WTC11 (cell line): Measurements from ENCODE around the gene TAPBP. TPM values are rescaled to one million over a fixed set of nuclear protein-coding genes. Genes with fewer than 3 reads are reported as not detected.

Source experiments
- ATAC-seq: fragments of 200-7000 bp; cut with Tn5 transposase; 2 replicates; pipeline ENCODE4 v1.10.0; 2021; ENCODE audit warnings: mild to moderate bottlenecking, moderate library complexity
- CTCF ChIA-PET: fragments of 300-600 bp; sonication (Branson Sonifier 250); formaldehyde crosslinking; loops from one replicate; lab custom pipeline; 2021; ENCODE audit warnings: antibody characterized with exemption; lab: Charles Lee
- POLR2A ChIA-PET: fragments of 350-600 bp; sonication (Branson Sonifier 250); formaldehyde crosslinking; loops from one replicate; lab custom pipeline; 2021; ENCODE audit warnings: antibody characterized with exemption; lab: Charles Lee
- DNase-seq: peaks from one replicate; pipeline ENCODE4 v3.0.0; 2021; ENCODE audit warnings: low spot score
- H3K27ac Mint-ChIP-seq: 2 replicates; pipeline ENCODE4 v1.8.0; 2021; ENCODE audit warnings: mixed read lengths
- H3K27me3 Mint-ChIP-seq: 2 replicates; pipeline ENCODE4 v1.8.0; 2021; ENCODE audit warnings: low read depth, mild to moderate bottlenecking, moderate library complexity, mixed read lengths
- H3K36me3 Mint-ChIP-seq: 2 replicates; pipeline ENCODE4 v1.8.0; 2021; ENCODE audit warnings: mixed read lengths
- H3K4me1 Mint-ChIP-seq: 2 replicates; pipeline ENCODE4 v1.8.0; 2022; ENCODE audit warnings: mixed read lengths
- H3K4me3 Mint-ChIP-seq: 2 replicates; pipeline ENCODE4 v1.8.0; 2021; ENCODE audit warnings: mild to moderate bottlenecking, moderate library complexity, mixed read lengths
- H3K9me3 Mint-ChIP-seq: 2 replicates; pipeline ENCODE4 v1.8.0; 2021; ENCODE audit warnings: mixed read lengths
- CREB1 ChIP-seq: sonication (generic); formaldehyde crosslinking; IDR thresholded peaks from 2 replicates; pipeline ENCODE4 v1.8.0; 2023; ENCODE audit warnings: mild to moderate bottlenecking, missing genetic modification reagents
- ETV6 ChIP-seq: sonication (generic); formaldehyde crosslinking; IDR thresholded peaks from 2 replicates; pipeline ENCODE4 v1.8.1; 2022; ENCODE audit warnings: mild to moderate bottlenecking, missing genetic modification reagents
- FOXK1 ChIP-seq: sonication (generic); formaldehyde crosslinking; IDR thresholded peaks from 2 replicates; pipeline ENCODE4 v1.8.0; 2022; ENCODE audit warnings: mild to moderate bottlenecking, moderate library complexity, missing genetic modification reagents
- RELA ChIP-seq: sonication (generic); formaldehyde crosslinking; IDR thresholded peaks from 2 replicates; pipeline ENCODE4 v1.8.1; 2022; ENCODE audit warnings: missing genetic modification reagents, mild to moderate bottlenecking, borderline replicate concordance
- RORB ChIP-seq: fragments of 250-450 bp; sonication (Bioruptor Pico); IDR thresholded peaks from 2 replicates; pipeline ENCODE4 v1.9.0; 2021; ENCODE audit warnings: mild to moderate bottlenecking
- SP1 ChIP-seq: sonication (generic); formaldehyde crosslinking; conservative IDR thresholded peaks from 2 replicates; pipeline ENCODE4 v1.8.1; 2022; ENCODE audit warnings: missing genetic modification reagents
- ZNF121 ChIP-seq: sonication (generic); formaldehyde crosslinking; IDR thresholded peaks from 2 replicates; pipeline ENCODE4 v1.8.0; 2023; ENCODE audit warnings: missing genetic modification reagents
- ZNF138 ChIP-seq: sonication (generic); formaldehyde crosslinking; conservative IDR thresholded peaks from 2 replicates; pipeline ENCODE4 v1.8.1; 2022; ENCODE audit warnings: mild to moderate bottlenecking, moderate library complexity, missing genetic modification reagents
- ZNF219 ChIP-seq: sonication (generic); formaldehyde crosslinking; IDR thresholded peaks from 2 replicates; pipeline ENCODE4 v1.8.0; 2023; ENCODE audit warnings: missing genetic modification reagents, mild to moderate bottlenecking, borderline replicate concordance
- ZNF671 ChIP-seq: fragments of 250-450 bp; sonication (Bioruptor Pico); IDR thresholded peaks from 2 replicates; pipeline ENCODE4 v1.8.0; 2021; ENCODE audit warnings: mild to moderate bottlenecking
- total RNA-seq: library from RNA; stranded (reverse); gene quantifications from 3 replicates; pipeline ENCODE4 v1.2.3, GENCODE V29; 2021
- TF ChIP-seq, protein P1 (sequence below): sonication (generic); formaldehyde crosslinking; IDR thresholded peaks from 2 replicates; pipeline ENCODE4 v1.8.1; 2022; ENCODE audit warnings: mild to moderate bottlenecking, missing genetic modification reagents, moderate library complexity, borderline replicate concordance
- TF ChIP-seq, protein P2 (sequence below): sonication (generic); formaldehyde crosslinking; IDR thresholded peaks from 2 replicates; pipeline ENCODE4 v1.8.1; 2022; ENCODE audit warnings: mild to moderate bottlenecking, moderate library complexity, missing genetic modification reagents
- TF ChIP-seq, protein P3 (sequence below): fragments of 250-450 bp; sonication (Bioruptor Pico); IDR thresholded peaks from 2 replicates; pipeline ENCODE4 v1.9.0; 2021; ENCODE audit warnings: mild to moderate bottlenecking, borderline replicate concordance
- TF ChIP-seq, protein P4 (sequence below): fragments of 200-600 bp; IDR thresholded peaks from 2 replicates; pipeline ENCODE4 v1.8.0; 2022; ENCODE audit warnings: antibody characterized with exemption
- TF ChIP-seq, protein P5 (sequence below): sonication (generic); formaldehyde crosslinking; IDR thresholded peaks from 2 replicates; pipeline ENCODE4 v1.8.1; 2023; ENCODE audit warnings: mild to moderate bottlenecking, moderate library complexity, missing genetic modification reagents
- TF ChIP-seq, protein P6 (sequence below): sonication (generic); formaldehyde crosslinking; IDR thresholded peaks from 2 replicates; pipeline ENCODE4 v1.8.1; 2023; ENCODE audit warnings: mild to moderate bottlenecking, missing genetic modification reagents
- TF ChIP-seq, protein P7 (sequence below): sonication (generic); formaldehyde crosslinking; IDR thresholded peaks from 2 replicates; pipeline ENCODE4 v1.8.0; 2022; ENCODE audit warnings: mild to moderate bottlenecking, missing genetic modification reagents
- TF ChIP-seq, protein P8 (sequence below): sonication (generic); formaldehyde crosslinking; IDR thresholded peaks from 2 replicates; pipeline ENCODE4 v1.8.0; 2023; ENCODE audit warnings: mild to moderate bottlenecking, missing genetic modification reagents

TAPBP gene
- total RNA-seq, 1 experiment from 2014 or later: 43.5 TPM

DNA sequence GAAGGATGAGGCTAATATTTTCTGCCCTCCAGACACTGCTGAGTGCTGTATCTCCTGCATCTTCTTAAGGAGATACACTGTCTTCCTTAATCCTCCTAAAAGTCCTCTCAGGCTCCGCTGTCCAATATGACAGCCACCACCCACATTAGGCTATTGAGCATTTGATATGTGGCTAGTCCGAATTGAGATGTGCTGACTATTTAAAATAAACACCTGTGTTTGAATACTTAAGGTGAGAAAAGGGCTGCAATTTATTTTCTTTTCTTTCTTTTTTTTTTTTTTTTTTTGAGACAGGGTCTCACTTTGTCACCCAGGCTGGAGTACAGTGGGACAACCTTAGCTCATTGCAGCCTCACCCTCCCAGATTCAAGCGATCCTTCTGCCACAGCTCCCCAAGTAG, 12.0 kb downstream of the TAPBP start:
- DNase-seq (no peak), ATAC-seq (no peak)
- Mint-ChIP-seq H3K4me3 (no peak overlapping the region), H3K9me3 (no peaks in the 10 kb centered on the region), H3K27ac (no peak overlapping the region), H3K36me3 (peaks cover 9% of the 10 kb centered on the region; the same call in 1 of the 2 replicates), H3K4me1 (peaks cover 14% of the 10 kb centered on the region), H3K27me3 (no peaks in the 10 kb centered on the region)
- ChIA-PET POLR2A (no interaction called here), CTCF (interaction anchor here (0.7 to 4.0 kb wide), 2 partner anchors 22 to 24 kb away, joined by 4 to 40 read pairs; partner anchors contain the start of gene B3GALT4)
- no peak for TF ChIP-seq RORB
- no peak for TF ChIP-seq FOXK1 (CRISPR knock-in tag)
- no peak for TF ChIP-seq ZNF219 (CRISPR knock-in tag)
- TF ChIP-seq ZNF671 (CRISPR knock-in tag): no peak

DNA sequence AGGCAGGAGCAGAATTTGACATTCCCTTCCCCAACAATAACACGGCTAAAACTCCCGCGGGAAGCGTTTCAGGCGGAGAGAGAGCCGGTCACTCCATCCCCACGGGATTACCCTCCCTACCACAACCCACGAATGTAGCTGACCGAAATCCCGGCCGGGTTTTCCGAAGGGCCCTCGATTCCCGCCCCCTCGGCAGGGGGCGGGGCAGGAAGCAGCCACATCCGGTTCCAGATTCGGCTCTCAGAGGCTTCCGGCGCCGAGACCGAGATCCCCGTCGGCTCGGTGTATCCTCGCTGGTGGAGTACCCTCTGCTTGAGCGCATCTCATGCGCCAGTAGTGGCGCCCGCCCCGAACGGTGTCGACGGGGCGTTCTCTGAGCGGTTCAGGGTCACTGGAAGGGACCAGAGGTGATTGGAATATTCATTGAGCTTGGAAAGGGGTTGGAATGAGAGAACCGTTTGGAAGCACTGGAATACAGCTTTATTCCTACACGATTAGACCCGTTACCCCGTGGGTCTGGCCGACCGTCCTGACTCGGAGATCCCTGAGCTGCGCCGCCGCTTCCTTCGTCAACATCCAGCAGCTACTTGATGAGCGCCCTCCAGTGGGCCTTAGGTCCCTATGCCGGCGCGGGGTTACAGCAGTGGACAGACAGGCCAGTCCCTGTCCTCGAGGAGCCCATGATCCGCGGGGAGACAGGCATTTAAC, 14.5 kb downstream of the TAPBP start:
- peak overlapping the region; percentile 99 for H3K4me3 Mint-ChIP-seq
- no peaks in the 10 kb centered on the region for H3K27me3 Mint-ChIP-seq
- peak; percentile 87 for DNase-seq
- no peaks in the 10 kb centered on the region for H3K9me3 Mint-ChIP-seq
- H3K4me1 Mint-ChIP-seq: peaks cover 17% of the 10 kb centered on the region
- CTCF ChIA-PET: interaction anchor here (0.6 to 4.0 kb wide), 18 partner anchors 9 to 127 kb away, joined by 3 to 40 read pairs (median 4); partner anchors contain the start of genes B3GALT4, CUTA, PFDN6 and SYNGAP1
- peaks cover 9% of the 10 kb centered on the region; the same call in 1 of the 2 replicates for H3K36me3 Mint-ChIP-seq
- peak overlapping the region; percentile 100 for H3K27ac Mint-ChIP-seq
- POLR2A ChIA-PET: interaction anchor here (0.6 to 1.6 kb wide), 9 partner anchors 9 to 327 kb away, joined by 3 to 19 read pairs (median 4); partner anchors contain the start of genes B3GALT4, PFDN6, RPS18 and VPS52
- peak; percentile 54 for ATAC-seq
- TF ChIP-seq SP1 (peak; percentile 87), ETV6 (peak; percentile 23; the same call in 1 of the 2 replicates), ZNF121 (CRISPR knock-in tag) (no peak), ZNF138 (CRISPR knock-in tag) (no peak), FOXK1 (CRISPR knock-in tag) (peak; percentile 53; the same call in 1 of the 2 replicates), RELA (CRISPR knock-in tag) (peak; percentile 77; the same call in 1 of the 2 replicates), CREB1 (CRISPR knock-in tag) (peak; percentile 30; the same call in 1 of the 2 replicates)
- TF ChIP-seq, protein P1, sequence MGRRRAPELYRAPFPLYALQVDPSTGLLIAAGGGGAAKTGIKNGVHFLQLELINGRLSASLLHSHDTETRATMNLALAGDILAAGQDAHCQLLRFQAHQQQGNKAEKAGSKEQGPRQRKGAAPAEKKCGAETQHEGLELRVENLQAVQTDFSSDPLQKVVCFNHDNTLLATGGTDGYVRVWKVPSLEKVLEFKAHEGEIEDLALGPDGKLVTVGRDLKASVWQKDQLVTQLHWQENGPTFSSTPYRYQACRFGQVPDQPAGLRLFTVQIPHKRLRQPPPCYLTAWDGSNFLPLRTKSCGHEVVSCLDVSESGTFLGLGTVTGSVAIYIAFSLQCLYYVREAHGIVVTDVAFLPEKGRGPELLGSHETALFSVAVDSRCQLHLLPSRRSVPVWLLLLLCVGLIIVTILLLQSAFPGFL (CRISPR knock-in tag): 0 out of 2 replicates have a peak, but pooled peaks have one; percentile 18
- TF ChIP-seq, protein P2, sequence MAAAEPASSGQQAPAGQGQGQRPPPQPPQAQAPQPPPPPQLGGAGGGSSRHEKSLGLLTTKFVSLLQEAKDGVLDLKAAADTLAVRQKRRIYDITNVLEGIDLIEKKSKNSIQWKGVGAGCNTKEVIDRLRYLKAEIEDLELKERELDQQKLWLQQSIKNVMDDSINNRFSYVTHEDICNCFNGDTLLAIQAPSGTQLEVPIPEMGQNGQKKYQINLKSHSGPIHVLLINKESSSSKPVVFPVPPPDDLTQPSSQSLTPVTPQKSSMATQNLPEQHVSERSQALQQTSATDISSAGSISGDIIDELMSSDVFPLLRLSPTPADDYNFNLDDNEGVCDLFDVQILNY (CRISPR knock-in tag): peak; percentile 39; the same call in 1 of the 2 replicates
- TF ChIP-seq, protein P3, sequence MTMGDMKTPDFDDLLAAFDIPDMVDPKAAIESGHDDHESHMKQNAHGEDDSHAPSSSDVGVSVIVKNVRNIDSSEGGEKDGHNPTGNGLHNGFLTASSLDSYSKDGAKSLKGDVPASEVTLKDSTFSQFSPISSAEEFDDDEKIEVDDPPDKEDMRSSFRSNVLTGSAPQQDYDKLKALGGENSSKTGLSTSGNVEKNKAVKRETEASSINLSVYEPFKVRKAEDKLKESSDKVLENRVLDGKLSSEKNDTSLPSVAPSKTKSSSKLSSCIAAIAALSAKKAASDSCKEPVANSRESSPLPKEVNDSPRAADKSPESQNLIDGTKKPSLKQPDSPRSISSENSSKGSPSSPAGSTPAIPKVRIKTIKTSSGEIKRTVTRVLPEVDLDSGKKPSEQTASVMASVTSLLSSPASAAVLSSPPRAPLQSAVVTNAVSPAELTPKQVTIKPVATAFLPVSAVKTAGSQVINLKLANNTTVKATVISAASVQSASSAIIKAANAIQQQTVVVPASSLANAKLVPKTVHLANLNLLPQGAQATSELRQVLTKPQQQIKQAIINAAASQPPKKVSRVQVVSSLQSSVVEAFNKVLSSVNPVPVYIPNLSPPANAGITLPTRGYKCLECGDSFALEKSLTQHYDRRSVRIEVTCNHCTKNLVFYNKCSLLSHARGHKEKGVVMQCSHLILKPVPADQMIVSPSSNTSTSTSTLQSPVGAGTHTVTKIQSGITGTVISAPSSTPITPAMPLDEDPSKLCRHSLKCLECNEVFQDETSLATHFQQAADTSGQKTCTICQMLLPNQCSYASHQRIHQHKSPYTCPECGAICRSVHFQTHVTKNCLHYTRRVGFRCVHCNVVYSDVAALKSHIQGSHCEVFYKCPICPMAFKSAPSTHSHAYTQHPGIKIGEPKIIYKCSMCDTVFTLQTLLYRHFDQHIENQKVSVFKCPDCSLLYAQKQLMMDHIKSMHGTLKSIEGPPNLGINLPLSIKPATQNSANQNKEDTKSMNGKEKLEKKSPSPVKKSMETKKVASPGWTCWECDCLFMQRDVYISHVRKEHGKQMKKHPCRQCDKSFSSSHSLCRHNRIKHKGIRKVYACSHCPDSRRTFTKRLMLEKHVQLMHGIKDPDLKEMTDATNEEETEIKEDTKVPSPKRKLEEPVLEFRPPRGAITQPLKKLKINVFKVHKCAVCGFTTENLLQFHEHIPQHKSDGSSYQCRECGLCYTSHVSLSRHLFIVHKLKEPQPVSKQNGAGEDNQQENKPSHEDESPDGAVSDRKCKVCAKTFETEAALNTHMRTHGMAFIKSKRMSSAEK (CRISPR knock-in tag): no peak
- TF ChIP-seq, protein P4, sequence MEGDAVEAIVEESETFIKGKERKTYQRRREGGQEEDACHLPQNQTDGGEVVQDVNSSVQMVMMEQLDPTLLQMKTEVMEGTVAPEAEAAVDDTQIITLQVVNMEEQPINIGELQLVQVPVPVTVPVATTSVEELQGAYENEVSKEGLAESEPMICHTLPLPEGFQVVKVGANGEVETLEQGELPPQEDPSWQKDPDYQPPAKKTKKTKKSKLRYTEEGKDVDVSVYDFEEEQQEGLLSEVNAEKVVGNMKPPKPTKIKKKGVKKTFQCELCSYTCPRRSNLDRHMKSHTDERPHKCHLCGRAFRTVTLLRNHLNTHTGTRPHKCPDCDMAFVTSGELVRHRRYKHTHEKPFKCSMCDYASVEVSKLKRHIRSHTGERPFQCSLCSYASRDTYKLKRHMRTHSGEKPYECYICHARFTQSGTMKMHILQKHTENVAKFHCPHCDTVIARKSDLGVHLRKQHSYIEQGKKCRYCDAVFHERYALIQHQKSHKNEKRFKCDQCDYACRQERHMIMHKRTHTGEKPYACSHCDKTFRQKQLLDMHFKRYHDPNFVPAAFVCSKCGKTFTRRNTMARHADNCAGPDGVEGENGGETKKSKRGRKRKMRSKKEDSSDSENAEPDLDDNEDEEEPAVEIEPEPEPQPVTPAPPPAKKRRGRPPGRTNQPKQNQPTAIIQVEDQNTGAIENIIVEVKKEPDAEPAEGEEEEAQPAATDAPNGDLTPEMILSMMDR: peak; percentile 56
- TF ChIP-seq, protein P5, sequence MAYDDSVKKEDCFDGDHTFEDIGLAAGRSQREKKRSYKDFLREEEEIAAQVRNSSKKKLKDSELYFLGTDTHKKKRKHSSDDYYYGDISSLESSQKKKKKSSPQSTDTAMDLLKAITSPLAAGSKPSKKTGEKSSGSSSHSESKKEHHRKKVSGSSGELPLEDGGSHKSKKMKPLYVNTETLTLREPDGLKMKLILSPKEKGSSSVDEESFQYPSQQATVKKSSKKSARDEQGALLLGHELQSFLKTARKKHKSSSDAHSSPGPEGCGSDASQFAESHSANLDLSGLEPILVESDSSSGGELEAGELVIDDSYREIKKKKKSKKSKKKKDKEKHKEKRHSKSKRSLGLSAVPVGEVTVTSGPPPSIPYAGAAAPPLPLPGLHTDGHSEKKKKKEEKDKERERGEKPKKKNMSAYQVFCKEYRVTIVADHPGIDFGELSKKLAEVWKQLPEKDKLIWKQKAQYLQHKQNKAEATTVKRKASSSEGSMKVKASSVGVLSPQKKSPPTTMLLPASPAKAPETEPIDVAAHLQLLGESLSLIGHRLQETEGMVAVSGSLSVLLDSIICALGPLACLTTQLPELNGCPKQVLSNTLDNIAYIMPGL (CRISPR knock-in tag): peak; percentile 82
- TF ChIP-seq, protein P6, sequence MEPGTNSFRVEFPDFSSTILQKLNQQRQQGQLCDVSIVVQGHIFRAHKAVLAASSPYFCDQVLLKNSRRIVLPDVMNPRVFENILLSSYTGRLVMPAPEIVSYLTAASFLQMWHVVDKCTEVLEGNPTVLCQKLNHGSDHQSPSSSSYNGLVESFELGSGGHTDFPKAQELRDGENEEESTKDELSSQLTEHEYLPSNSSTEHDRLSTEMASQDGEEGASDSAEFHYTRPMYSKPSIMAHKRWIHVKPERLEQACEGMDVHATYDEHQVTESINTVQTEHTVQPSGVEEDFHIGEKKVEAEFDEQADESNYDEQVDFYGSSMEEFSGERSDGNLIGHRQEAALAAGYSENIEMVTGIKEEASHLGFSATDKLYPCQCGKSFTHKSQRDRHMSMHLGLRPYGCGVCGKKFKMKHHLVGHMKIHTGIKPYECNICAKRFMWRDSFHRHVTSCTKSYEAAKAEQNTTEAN (CRISPR knock-in tag): peak; percentile 77; the same call in 1 of the 2 replicates
- TF ChIP-seq, protein P7, sequence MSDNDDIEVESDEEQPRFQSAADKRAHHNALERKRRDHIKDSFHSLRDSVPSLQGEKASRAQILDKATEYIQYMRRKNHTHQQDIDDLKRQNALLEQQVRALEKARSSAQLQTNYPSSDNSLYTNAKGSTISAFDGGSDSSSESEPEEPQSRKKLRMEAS (CRISPR knock-in tag): peak; percentile 53; the same call in 1 of the 2 replicates
- TF ChIP-seq, protein P8, sequence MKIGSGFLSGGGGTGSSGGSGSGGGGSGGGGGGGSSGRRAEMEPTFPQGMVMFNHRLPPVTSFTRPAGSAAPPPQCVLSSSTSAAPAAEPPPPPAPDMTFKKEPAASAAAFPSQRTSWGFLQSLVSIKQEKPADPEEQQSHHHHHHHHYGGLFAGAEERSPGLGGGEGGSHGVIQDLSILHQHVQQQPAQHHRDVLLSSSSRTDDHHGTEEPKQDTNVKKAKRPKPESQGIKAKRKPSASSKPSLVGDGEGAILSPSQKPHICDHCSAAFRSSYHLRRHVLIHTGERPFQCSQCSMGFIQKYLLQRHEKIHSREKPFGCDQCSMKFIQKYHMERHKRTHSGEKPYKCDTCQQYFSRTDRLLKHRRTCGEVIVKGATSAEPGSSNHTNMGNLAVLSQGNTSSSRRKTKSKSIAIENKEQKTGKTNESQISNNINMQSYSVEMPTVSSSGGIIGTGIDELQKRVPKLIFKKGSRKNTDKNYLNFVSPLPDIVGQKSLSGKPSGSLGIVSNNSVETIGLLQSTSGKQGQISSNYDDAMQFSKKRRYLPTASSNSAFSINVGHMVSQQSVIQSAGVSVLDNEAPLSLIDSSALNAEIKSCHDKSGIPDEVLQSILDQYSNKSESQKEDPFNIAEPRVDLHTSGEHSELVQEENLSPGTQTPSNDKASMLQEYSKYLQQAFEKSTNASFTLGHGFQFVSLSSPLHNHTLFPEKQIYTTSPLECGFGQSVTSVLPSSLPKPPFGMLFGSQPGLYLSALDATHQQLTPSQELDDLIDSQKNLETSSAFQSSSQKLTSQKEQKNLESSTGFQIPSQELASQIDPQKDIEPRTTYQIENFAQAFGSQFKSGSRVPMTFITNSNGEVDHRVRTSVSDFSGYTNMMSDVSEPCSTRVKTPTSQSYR (CRISPR knock-in tag): 0 out of 2 replicates have a peak, but pooled peaks have one; percentile 9
